Measurements from ENCODE around the gene TMPRSS13. TPM values are rescaled to one million over a fixed set of nuclear protein-coding genes. Genes with fewer than 3 reads are reported as not detected.
A peak's percentile ranks its signal among the peaks of the same experiment; 100 is the strongest.

The TMPRSS13 gene
- total RNA-seq, 1 experiment from 2014 or later, result 53.1 TPM

DNA sequence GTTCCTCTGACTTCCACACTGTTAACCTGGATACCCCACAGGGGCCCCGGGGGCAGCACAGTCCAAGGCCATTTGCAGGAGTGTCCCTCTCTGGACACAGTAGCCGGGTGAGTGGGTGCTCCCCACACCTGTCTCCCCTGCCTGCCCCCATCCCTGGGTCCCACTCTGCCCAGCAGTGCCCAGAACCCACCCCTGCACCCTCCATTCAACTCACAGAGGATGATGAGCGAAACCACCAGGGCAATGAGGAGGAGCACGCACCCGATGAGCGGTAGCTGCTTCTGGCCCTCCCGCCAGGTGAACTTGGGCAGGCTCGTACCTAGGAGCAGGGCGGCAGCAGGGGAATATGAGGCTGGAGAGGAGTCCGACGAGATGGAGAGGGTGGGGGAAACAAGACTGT, 12.2 kb downstream of the TMPRSS13 start:
- ChIA-PET POLR2A (no interaction called here), CTCF (interaction anchor here (1.7 kb wide), 1 partner anchor 10 kb away, joined by 4 read pairs; no protein-coding TSS in a partner anchor)
- no peak overlapping the region for H3K4me3 ChIP-seq (ENCODE audit: low read depth, low read length)
- no peaks in the 10 kb centered on the region; the same call in 1 of the 2 replicates for H3K4me1 ChIP-seq
- peak in 1 of 2 experiments; percentile 35 for DNase-seq
- Mint-ChIP-seq H3K4me3 (ENCODE audit: unreplicated experiment) (no peak overlapping the region), H3K27ac (ENCODE audit: unreplicated experiment) (no peak overlapping the region), H3K9me3 (ENCODE audit: unreplicated experiment) (no peaks in the 10 kb centered on the region), H3K27me3 (ENCODE audit: insufficient read depth, unreplicated experiment) (no peaks in the 10 kb centered on the region), H3K4me1 (ENCODE audit: low read depth, unreplicated experiment) (no peaks in the 10 kb centered on the region), H3K36me3 (ENCODE audit: insufficient read depth, unreplicated experiment) (peaks cover 10% of the 10 kb centered on the region)
- no peaks in the 10 kb centered on the region for H3K9me3 ChIP-seq
- peaks cover 3% of the 10 kb centered on the region; the same call in 1 of the 2 replicates for H3K36me3 ChIP-seq (ENCODE audit: control insufficient read depth, insufficient read depth, low read length)
- intact Hi-C loops (cut with micrococcal nuclease; ENCODE audit: unreplicated experiment), result no loop called here
- no peaks in the 10 kb centered on the region for H3K27me3 ChIP-seq (replicated peaks; ENCODE audit: control insufficient read depth, insufficient read depth, low read length)
- BruUV-seq (replicated peaks), result no TSS peak
- TF ChIP-seq, protein P1, sequence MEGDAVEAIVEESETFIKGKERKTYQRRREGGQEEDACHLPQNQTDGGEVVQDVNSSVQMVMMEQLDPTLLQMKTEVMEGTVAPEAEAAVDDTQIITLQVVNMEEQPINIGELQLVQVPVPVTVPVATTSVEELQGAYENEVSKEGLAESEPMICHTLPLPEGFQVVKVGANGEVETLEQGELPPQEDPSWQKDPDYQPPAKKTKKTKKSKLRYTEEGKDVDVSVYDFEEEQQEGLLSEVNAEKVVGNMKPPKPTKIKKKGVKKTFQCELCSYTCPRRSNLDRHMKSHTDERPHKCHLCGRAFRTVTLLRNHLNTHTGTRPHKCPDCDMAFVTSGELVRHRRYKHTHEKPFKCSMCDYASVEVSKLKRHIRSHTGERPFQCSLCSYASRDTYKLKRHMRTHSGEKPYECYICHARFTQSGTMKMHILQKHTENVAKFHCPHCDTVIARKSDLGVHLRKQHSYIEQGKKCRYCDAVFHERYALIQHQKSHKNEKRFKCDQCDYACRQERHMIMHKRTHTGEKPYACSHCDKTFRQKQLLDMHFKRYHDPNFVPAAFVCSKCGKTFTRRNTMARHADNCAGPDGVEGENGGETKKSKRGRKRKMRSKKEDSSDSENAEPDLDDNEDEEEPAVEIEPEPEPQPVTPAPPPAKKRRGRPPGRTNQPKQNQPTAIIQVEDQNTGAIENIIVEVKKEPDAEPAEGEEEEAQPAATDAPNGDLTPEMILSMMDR (IDR thresholded peaks at IDR 0.05; ENCODE audit: insufficient read depth in 1 of 2, low read depth in 1 of 2, low read length in 1 of 2, severe bottlenecking in 1 of 2, unreplicated experiment in 1 of 2), result no peak

DNA sequence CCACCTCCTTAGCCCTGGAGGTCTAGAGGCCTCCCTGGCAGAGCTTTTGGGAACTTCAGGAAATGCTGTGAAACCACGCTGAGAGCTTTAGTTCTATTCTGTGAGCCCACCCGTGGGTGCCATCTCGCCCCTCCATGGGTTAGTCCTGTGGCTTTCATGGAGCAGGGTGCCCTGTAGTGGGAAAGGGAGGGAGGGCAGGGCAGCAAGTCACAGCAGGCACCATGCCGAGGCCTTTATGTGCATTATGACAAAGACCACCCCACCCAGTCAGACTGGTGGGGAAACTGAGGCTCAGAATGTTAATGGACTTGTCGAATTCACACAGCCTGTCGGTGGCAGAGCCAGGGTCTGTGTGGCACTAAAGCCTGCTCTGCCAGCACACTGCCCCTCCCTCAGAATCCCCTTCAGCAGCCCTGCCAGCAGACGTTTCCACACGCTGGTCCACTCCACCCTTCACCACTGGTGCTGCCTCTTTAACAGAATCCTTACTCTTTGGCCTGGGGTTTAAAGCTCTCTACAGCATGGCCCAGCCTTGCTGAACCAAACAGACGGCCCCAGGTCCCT, 13.4 kb downstream of the TMPRSS13 start:
- Histone ChIP-seq H3K27me3 (replicated peaks; ENCODE audit: control insufficient read depth, insufficient read depth, low read length) (no peaks in the 10 kb centered on the region), H3K36me3 (ENCODE audit: control insufficient read depth, insufficient read depth, low read length) (peaks cover 3% of the 10 kb centered on the region; the same call in 1 of the 2 replicates), H3K9me3 (no peaks in the 10 kb centered on the region), H3K4me1 (no peaks in the 10 kb centered on the region; the same call in 1 of the 2 replicates), H3K4me3 (ENCODE audit: low read depth, low read length) (no peak overlapping the region)
- intact Hi-C loops (cut with micrococcal nuclease; ENCODE audit: unreplicated experiment), result no loop called here
- Mint-ChIP-seq H3K27ac (ENCODE audit: unreplicated experiment) (peak overlapping the region; percentile 14), H3K36me3 (ENCODE audit: insufficient read depth, unreplicated experiment) (peaks cover 10% of the 10 kb centered on the region), H3K9me3 (ENCODE audit: unreplicated experiment) (no peaks in the 10 kb centered on the region), H3K4me1 (ENCODE audit: low read depth, unreplicated experiment) (no peaks in the 10 kb centered on the region), H3K27me3 (ENCODE audit: insufficient read depth, unreplicated experiment) (no peaks in the 10 kb centered on the region), H3K4me3 (ENCODE audit: unreplicated experiment) (no peak overlapping the region)
- TF ChIP-seq, protein P1 (IDR thresholded peaks at IDR 0.05; ENCODE audit: insufficient read depth in 1 of 2, low read depth in 1 of 2, low read length in 1 of 2, severe bottlenecking in 1 of 2, unreplicated experiment in 1 of 2), result no peak
- BruUV-seq (replicated peaks), result no TSS peak
- ChIA-PET POLR2A (no interaction called here), CTCF (interaction anchor here (3.0 kb wide), 1 partner anchor 31 kb away, joined by 10 read pairs; no protein-coding TSS in a partner anchor)
- peak in 1 of 2 experiments; percentile 31 for DNase-seq

DNA sequence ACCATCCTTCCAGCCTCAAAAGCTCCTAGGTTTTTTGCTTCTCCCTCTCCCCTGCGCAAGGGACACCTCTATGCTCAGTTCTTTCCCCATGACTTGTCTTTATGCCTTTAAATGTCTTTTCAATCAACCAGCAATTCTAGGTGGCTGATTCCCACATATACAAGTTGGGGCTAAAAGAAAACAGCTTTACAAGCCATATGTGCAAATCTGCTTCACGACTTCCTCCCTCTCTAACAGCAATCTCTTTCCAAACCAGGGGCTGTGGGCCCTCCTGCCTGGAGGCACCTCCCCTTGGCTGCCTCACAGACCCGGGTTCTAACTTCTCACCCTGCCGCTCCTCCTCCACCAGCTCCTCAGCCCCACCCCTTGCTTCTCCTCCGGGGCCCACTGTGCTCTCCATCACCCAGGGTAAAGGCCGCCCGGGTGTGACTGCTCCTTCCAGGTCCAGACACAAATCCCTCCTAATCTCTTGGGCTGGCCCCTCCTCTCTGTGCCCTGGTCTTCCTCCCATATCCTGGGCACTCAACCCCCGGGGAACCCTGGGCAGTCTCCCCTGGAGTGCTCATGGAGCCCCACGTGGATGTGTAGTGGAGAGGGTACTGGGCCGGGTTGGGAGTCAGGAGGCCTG, 14.1 kb downstream of the TMPRSS13 start:
- Histone ChIP-seq H3K4me1 (no peaks in the 10 kb centered on the region; the same call in 1 of the 2 replicates), H3K27me3 (replicated peaks; ENCODE audit: control insufficient read depth, insufficient read depth, low read length) (no peaks in the 10 kb centered on the region), H3K4me3 (ENCODE audit: low read depth, low read length) (no peak overlapping the region), H3K9me3 (no peaks in the 10 kb centered on the region), H3K36me3 (ENCODE audit: control insufficient read depth, insufficient read depth, low read length) (peaks cover 3% of the 10 kb centered on the region; the same call in 1 of the 2 replicates)
- no peaks in the 10 kb centered on the region for H3K9me3 Mint-ChIP-seq (ENCODE audit: unreplicated experiment)
- H3K4me3 Mint-ChIP-seq (ENCODE audit: unreplicated experiment), result no peak overlapping the region
- peaks cover 10% of the 10 kb centered on the region for H3K36me3 Mint-ChIP-seq (ENCODE audit: insufficient read depth, unreplicated experiment)
- no peaks in the 10 kb centered on the region for H3K4me1 Mint-ChIP-seq (ENCODE audit: low read depth, unreplicated experiment)
- TF ChIP-seq, protein P1 (IDR thresholded peaks at IDR 0.05; ENCODE audit: insufficient read depth in 1 of 2, low read depth in 1 of 2, low read length in 1 of 2, severe bottlenecking in 1 of 2, unreplicated experiment in 1 of 2), result no peak
- intact Hi-C loops (cut with micrococcal nuclease; ENCODE audit: unreplicated experiment), result no loop called here
- no TSS peak for BruUV-seq (replicated peaks)
- ChIA-PET POLR2A (no interaction called here), CTCF (interaction anchor here (1.3 to 3.0 kb wide), 2 partner anchors 25 to 32 kb away, joined by 5 to 10 read pairs; no protein-coding TSS in a partner anchor)
- DNase-seq, result peak in 1 of 2 experiments; percentile 37
- H3K27me3 Mint-ChIP-seq (ENCODE audit: insufficient read depth, unreplicated experiment), result no peaks in the 10 kb centered on the region
- H3K27ac Mint-ChIP-seq (ENCODE audit: unreplicated experiment), result peak overlapping the region; percentile 14

Measured in Caco-2 (cell line).